Measurements from ENCODE around the gene TTF1.
A peak's percentile ranks its signal among the peaks of the same experiment; 100 is the strongest.

Gene TTF1

GRCh38 chr9:132364068-132364467, 42.6 kb downstream of the TTF1 start:
- ATAC-seq = no peak
- no peaks in the 10 kb centered on the region for H3K9me3 Mint-ChIP-seq
- no peak overlapping the region for H3K4me3 Mint-ChIP-seq
- no peaks in the 10 kb centered on the region for H3K36me3 Mint-ChIP-seq
- H3K4me1 Mint-ChIP-seq = no peaks in the 10 kb centered on the region
- DNase-seq (ENCODE audit: low spot score in 2 of 2) = no peak
- no peak overlapping the region for H3K27ac Mint-ChIP-seq

DNA sequence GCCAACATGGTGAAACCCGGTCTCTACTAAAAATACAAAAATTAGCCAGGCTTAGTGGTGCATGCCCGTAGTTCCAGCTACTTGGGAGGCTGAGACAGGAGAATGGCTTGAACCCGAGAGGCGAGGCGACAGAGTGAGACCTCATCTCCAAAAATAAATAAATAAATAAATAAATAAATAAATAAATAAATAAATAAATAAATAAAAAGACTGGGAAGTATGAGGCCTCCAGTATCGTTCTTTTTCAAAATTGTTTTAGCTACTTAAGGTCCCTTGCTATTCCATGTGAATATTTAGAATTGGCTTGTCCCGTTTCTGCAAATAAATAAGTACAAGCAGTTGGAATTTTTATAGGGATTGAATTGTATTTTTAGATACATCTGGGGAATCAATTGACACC, 48.9 kb downstream of the TTF1 start:
- Mint-ChIP-seq H3K4me3 (no peak overlapping the region), H3K36me3 (peaks cover 25% of the 10 kb centered on the region), H3K9me3 (no peaks in the 10 kb centered on the region), H3K27ac (no peak overlapping the region), H3K4me1 (peaks cover 13% of the 10 kb centered on the region)
- ATAC-seq (no peak), DNase-seq (ENCODE audit: low spot score in 2 of 2) (no peak)

GRCh38 chr9:132356324-132356924, 50.2 kb downstream of the TTF1 start:
- no peak overlapping the region for H3K27ac Mint-ChIP-seq

DNA sequence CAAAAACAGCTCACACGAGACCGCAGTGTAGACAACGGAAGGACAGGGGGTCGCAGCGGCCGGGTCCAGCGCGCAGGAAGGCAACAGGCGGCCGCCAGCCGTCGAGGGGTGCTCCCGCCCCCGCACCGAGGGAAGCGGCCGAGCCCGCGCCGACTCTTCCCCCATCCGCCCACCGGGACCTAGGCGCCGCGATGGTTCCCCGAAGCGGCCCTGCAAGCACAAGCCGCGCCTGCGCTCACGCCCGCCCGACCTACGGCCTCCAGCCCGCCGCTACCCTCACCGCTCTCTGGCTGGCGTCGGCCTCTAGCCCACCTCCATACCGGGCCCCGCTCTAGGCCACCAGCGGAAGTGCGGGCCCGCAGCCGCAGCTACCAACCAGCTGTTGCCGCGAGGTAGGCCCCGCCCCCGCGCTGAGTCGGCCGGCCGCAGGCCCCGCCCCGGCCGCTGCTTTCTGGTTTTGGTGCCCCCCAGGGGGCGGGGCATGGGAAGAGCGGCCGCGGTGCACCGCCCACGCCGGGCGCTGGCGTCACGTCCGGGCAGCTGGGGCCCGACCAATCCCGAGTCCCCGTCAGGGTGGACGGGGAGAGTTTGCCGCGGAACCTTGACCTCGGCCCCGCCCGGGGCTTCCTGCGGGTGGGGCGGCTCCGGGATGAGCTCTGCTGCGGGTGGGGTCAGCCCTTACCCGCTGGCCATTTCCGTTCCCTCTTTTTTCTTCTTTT, 51.8 kb downstream of the TTF1 start, which contains the start of gene SETX:
SETX (minus strand) TSS at position 350 of the 719 bp plus-strand sequence. CDS start 5,558 bp downstream, outside the sequence.
- Mint-ChIP-seq H3K9me3 (no peaks in the 10 kb centered on the region), H3K4me3 (peak within 1 kb of the TSS; percentile 90), H3K36me3 (peaks cover 55% of the 10 kb centered on the region), H3K27ac (peak within 1 kb of the TSS; percentile 97), H3K4me1 (peaks cover 37% of the 10 kb centered on the region)
- peak; percentile 91 to 95 for DNase-seq (ENCODE audit: low spot score in 2 of 2)
- ATAC-seq = peak; percentile 91

More at GRCh38 chr9:132356324-132356924, 50.2 kb downstream of the TTF1 start:
- Mint-ChIP-seq H3K4me3 (no peak overlapping the region), H3K36me3 (peaks cover 38% of the 10 kb centered on the region), H3K4me1 (peaks cover 26% of the 10 kb centered on the region), H3K9me3 (no peaks in the 10 kb centered on the region)
- DNase-seq (ENCODE audit: low spot score in 2 of 2) = no peak
- ATAC-seq = no peak

DNA sequence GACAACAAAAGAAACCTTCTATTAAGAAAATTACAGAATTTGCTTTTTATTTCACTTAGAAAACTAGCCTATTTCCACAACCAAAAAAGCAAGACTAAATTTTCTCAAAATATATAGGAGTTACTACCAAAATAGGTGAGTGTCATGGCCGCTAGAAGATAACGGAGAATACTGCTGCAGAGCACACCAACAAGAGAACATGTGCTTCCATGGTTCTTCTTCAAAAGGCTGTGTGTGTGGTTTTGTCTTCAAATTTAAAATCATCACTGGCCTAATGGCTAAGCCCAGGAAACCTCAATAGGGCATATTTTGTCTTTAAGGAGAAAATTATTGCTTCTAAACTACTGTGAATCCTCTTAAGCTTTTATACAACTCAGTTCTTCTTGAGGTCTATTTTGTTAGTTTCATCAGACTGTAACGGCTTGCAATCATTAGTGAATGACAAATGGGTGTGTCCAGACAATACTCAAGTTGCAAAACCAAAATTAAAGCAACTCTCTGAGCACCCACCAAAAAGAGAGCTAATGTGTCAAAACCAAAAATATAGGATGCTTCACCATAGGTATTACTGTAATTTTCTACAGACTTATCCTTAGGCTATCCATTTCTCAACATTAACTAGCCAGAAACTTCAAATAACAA, 55.1 kb downstream of the TTF1 start:
- H3K36me3 Mint-ChIP-seq = peaks cover 87% of the 10 kb centered on the region

DNA sequence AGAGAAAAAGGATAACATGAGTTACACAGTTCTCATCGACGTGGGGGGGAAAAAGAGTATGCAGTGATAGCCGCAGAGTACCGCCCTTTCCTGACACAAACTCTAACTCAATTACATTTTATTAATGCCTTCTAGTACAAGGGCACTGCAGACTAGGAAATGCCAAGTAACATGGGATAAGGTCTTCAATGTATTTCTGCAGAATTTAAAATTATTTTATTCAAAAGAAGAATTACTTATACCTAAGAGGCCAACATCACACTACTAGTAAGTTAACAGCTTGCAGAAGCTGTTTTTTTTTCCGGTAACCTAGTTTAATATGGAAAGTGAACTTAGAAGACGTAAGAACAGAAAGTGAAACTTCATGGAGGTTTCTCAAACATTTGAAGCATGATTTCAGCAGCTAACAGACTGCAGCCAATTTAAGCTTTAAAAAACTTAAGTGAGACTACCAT, 55.8 kb downstream of the TTF1 start:
- peaks cover 48% of the 10 kb centered on the region for H3K4me1 Mint-ChIP-seq
- peak overlapping the region; percentile 70 for H3K27ac Mint-ChIP-seq
- peaks cover 94% of the 10 kb centered on the region for H3K36me3 Mint-ChIP-seq
- no peak for DNase-seq (ENCODE audit: low spot score in 2 of 2)
- H3K4me3 Mint-ChIP-seq = peak overlapping the region; percentile 90
- ATAC-seq = no peak
- no peaks in the 10 kb centered on the region for H3K9me3 Mint-ChIP-seq

More for the DNA sequence above, 55.1 kb downstream of the TTF1 start:
- Mint-ChIP-seq H3K9me3 (no peaks in the 10 kb centered on the region), H3K27ac (peak overlapping the region; percentile 97), H3K4me3 (peak overlapping the region; percentile 90), H3K4me1 (peaks cover 48% of the 10 kb centered on the region)
- ATAC-seq = no peak
- no peak for DNase-seq (ENCODE audit: low spot score in 2 of 2)

DNA sequence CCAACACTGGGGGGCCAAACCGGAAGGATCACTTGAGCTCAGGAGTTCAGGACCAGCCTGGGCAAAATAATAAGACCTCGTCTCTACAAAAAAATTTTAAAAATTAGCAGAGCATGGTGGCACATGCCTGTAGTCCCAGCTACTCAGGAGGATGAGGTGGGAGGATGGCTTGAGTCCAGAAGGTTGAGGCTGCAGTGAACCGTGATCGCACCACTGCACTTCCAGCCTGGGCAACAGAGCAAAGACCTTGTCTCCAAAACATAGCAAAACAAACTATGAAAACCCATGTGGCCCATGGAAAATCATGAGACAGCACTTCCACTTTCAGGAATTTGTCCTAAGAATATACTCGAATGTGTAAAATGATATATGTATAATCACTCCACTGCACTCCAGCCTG, 58.0 kb downstream of the TTF1 start:
- peaks cover 44% of the 10 kb centered on the region for H3K4me1 Mint-ChIP-seq
- peaks cover 100% of the 10 kb centered on the region for H3K36me3 Mint-ChIP-seq
- no peak overlapping the region for H3K4me3 Mint-ChIP-seq
- DNase-seq (ENCODE audit: low spot score in 2 of 2) = no peak
- peak overlapping the region; percentile 70 for H3K27ac Mint-ChIP-seq
- no peaks in the 10 kb centered on the region for H3K9me3 Mint-ChIP-seq
- ATAC-seq = no peak

DNA sequence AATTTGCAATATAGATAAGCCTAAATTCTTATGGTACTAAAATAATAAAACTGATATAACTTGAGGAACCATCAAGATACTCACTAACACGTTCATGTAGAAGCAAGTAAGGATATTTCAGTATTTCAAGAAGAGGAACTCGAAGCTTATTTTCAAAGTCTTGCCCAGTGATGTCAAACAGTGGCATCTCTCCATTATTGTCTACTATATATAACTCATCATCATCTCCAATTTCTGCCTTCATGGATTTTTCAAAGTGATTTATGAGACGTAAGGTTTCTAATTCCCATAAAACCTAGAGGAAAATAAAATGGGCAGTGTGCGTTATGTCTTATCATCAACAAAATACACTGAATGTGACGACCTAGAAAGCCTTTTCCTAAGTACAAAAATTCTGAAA, 60.5 kb downstream of the TTF1 start:
- Mint-ChIP-seq H3K4me3 (no peak overlapping the region), H3K27ac (no peak overlapping the region), H3K9me3 (no peaks in the 10 kb centered on the region), H3K4me1 (peaks cover 19% of the 10 kb centered on the region), H3K36me3 (peaks cover 100% of the 10 kb centered on the region)
- ATAC-seq (no peak), DNase-seq (ENCODE audit: low spot score in 2 of 2) (no peak)

DNA sequence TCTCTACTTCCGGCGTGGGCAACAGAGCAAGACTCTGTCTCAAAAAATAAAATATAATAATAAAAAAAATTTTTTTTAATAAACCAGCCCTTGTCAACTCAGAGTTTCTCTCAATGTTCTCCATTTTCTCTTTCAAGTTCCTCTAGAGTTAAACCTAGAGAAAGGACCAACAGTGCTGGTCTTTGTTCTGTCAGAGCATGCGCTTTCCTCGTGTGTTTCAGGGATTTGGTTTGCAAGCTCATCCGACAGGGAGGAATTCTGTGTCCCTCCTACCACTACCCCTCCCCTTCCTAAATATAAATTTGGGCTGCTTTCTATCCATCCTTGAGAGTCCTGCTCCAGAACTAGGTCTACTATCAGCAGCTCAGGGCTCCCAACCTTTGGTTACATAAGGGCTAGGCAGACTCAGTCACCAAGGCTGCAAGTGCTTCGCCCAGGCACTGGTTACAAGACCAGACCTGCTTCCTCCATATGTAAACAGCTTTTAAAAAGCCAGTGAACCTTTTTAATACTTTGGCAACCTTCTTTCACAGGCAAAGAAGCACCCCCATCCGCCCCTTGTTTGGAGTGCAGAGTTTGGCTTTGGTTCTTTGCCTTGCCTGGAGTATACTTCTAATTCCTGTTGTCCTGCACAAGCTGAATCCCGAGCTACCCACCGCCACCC, 65.3 kb downstream of the TTF1 start:
- H3K4me1 Mint-ChIP-seq = peaks cover 10% of the 10 kb centered on the region
- peak overlapping the region; percentile 64 for H3K27ac Mint-ChIP-seq
- no peaks in the 10 kb centered on the region for H3K9me3 Mint-ChIP-seq
- ATAC-seq (no peak), DNase-seq (ENCODE audit: low spot score in 2 of 2) (no peak)
- H3K4me3 Mint-ChIP-seq = no peak overlapping the region
- peaks cover 100% of the 10 kb centered on the region for H3K36me3 Mint-ChIP-seq

DNA sequence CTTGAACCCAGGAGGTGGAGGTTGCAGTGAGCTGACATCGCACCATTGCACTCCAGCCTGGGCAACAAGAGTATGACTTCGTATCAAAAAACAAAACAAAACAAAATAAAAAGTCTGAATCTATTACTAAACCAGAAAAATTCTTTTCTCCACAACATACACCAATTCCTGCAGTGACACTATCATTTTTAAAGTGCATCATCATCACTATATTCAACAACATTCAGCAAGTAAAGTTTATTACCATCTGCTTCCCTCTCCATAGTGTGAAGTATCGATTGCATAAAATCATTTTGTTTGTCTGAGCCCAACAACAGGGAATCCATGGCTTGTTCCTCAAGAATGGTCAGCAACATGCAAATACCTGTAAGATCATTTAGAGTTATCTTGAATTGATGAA, 72.3 kb downstream of the TTF1 start:
- peaks cover 20% of the 10 kb centered on the region for H3K4me1 Mint-ChIP-seq
- no peak overlapping the region for H3K4me3 Mint-ChIP-seq
- no peak overlapping the region for H3K27ac Mint-ChIP-seq
- H3K36me3 Mint-ChIP-seq = peaks cover 100% of the 10 kb centered on the region
- ATAC-seq = no peak
- DNase-seq (ENCODE audit: low spot score in 2 of 2) = no peak
- no peaks in the 10 kb centered on the region for H3K9me3 Mint-ChIP-seq

DNA sequence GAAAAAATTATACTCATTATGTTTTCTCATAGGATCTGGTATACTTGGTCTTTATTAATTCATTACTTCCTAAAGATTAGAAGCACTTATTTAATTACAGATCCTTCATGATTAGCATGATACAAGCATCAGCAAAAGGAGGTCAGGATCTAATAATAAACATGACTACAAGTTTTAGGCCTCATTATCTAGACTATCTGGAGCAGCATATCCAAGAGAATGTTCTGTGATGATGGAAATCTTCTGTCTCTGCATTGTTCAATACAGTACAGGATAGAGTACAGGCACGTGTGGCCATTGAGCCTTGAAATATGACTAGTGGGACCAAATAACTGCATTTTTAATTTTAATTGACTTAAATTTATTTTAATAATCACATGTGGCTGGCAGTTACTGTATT, 73.1 kb downstream of the TTF1 start:
- ATAC-seq (no peak), DNase-seq (ENCODE audit: low spot score in 2 of 2) (no peak)
- H3K36me3 Mint-ChIP-seq = peaks cover 100% of the 10 kb centered on the region
- peaks cover 23% of the 10 kb centered on the region for H3K4me1 Mint-ChIP-seq
- no peak overlapping the region for H3K4me3 Mint-ChIP-seq
- no peak overlapping the region for H3K27ac Mint-ChIP-seq
- no peaks in the 10 kb centered on the region for H3K9me3 Mint-ChIP-seq

DNA sequence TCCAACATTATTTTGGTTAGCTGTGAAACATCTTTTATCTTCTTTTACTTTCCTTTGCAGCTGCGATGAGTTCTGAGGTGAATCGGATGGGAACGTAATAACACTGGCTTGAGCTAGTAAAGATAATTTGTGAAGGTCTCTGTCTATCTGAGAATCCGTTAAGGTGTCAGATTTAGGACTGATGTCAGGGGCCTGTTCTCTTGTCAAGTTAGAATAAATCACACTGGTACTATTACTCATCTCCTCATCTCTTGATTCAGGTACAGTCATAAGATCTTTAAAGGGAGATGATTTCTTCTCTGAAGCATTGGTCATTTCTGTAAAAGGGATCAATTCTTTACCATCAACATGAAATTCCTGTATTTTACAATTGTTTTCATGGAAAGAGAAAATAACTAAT, 78.1 kb downstream of the TTF1 start:
- H3K4me1 Mint-ChIP-seq = peaks cover 37% of the 10 kb centered on the region
- H3K4me3 Mint-ChIP-seq = no peak overlapping the region
- DNase-seq (ENCODE audit: low spot score in 2 of 2) (no peak), ATAC-seq (no peak)
- no peaks in the 10 kb centered on the region for H3K9me3 Mint-ChIP-seq
- H3K27ac Mint-ChIP-seq = no peak overlapping the region
- peaks cover 98% of the 10 kb centered on the region for H3K36me3 Mint-ChIP-seq

DNA sequence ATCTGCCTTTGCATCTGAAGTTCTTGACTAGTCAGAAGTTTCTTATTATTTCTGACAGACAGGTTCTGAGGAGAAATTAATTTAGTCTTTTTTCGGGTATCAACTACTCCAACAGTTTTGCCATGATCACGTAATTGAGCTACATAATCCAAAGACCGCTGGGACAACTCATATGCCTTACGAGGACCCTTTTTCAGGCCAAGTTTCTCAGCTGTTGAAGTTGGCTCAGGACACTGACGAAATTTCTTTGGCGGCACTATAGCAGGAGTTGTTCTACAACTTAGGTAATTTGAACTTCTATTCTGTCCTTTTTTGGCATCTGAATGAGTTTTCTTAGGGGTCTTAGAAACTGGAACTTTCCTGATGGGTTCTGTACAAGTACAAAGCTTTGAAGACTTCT, 79.1 kb downstream of the TTF1 start:
- peaks cover 48% of the 10 kb centered on the region for H3K4me1 Mint-ChIP-seq
- ATAC-seq (no peak), DNase-seq (ENCODE audit: low spot score in 2 of 2) (no peak)
- no peak overlapping the region for H3K4me3 Mint-ChIP-seq
- H3K27ac Mint-ChIP-seq = peak overlapping the region; percentile 11
- peaks cover 98% of the 10 kb centered on the region for H3K36me3 Mint-ChIP-seq
- H3K9me3 Mint-ChIP-seq = no peaks in the 10 kb centered on the region

Measured in stimulated activated effector memory CD8-positive, alpha-beta T cell treated with anti-CD3 and anti-CD28 coated beads, Interleukin-12 subunit alpha, Interleukin-12 subunit beta, amount 100 ng/mL, for 72 hours (primary cell).